Ovary (tissue), 3 donors: ENCODE results near the gene SLC22A23.

Source experiments
- CTCF ChIP-seq, 3 donors: fragments of 450-650 bp in 2 of 3; fragments of 200-600 bp in 1 of 3; IDR thresholded peaks; one replicate each; pipeline versions ENCODE4 v1.5.1 to v1.8.0; 2016 to 2022; ENCODE audit warnings: antibody characterized with exemption in 3 of 3, mild to moderate bottlenecking in 1 of 3
- POLR2A ChIP-seq: fragments of 450-650 bp; IDR thresholded peaks from one replicate; pipeline ENCODE4 v1.6.1; 2017; ENCODE audit warnings: antibody characterized with exemption, mild to moderate bottlenecking, moderate library complexity
- donor health status: DM: no; HTN: no; CAD: no.

DNA sequence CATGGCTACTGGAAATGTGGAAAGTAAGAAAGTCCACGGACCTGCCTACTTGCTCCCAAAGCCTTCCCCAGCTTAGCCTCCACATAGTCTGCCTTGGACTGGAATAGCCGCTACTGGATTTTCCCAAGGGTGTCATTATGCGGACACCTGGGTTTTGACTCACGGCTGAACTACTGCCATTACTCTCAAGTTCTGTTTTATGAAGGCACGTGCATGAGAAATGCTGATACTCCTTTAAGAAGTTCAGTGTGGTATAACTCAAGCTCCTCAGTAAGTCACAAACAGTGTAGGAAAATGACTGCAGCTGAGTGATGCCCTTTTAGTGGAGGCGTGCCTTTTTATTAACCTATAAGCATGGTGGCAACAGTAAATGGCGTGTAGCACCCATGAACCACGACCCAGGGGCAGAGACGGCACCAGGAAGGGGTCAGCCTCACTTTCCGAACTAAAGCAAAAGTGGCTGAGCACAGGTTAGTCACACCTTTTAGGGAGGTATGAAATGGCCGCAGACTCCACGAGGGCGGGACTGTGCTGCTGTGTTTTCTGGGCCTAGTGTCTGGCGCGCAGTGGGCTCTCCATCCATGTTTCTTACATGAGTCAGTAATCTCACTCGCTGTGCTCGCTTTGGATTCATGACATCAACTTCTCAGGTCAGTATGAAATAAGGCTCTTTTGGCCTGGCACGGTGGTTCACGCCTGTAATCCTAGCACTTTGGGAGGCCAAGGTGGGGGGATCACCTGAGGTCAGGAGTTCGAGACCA lies 174.2 kb downstream of the SLC22A23 start:
- no peak for TF ChIP-seq CTCF (IDR thresholded peaks at IDR 0.05)
- TF ChIP-seq POLR2A, result no peak
